Measurements from ENCODE around the gene WNK1.
"Not testable (repeated sequence)": the region's sequence is repeated elsewhere in the genome, so short reads cannot be mapped to it uniquely, and the experiment has no call there.

The WNK1 gene

GRCh38 chr12:751999-752694 lies at the start of gene WNK1:
WNK1 (plus strand) TSS chr12:752579; CDS start chr12:753566, 987 bp downstream.
- DNase-seq (ENCODE audit: low spot score) = peak; percentile 100

GRCh38 chr12:704516-705242 lies 47.7 kb upstream of the WNK1 start:
- no peak for DNase-seq (ENCODE audit: low spot score)

- not testable (repeated sequence) for DNase-seq (ENCODE audit: low spot score)
These were observed 44.3 kb upstream of the WNK1 start for GRCh38 chr12:708084-708483.

- no peak for DNase-seq (ENCODE audit: low spot score)
These were observed 42.8 kb upstream of the WNK1 start for GRCh38 chr12:709455-710020.

GRCh38 chr12:712172-712863 lies 40.1 kb upstream of the WNK1 start:
- DNase-seq (ENCODE audit: low spot score) = no peak

- no peak for DNase-seq (ENCODE audit: low spot score)
These were observed 39.0 kb upstream of the WNK1 start for GRCh38 chr12:713281-713875.

- DNase-seq (ENCODE audit: low spot score) = no peak
These were observed 35.9 kb upstream of the WNK1 start for GRCh38 chr12:716506-716905.

- DNase-seq (ENCODE audit: low spot score) = no peak
These were observed 33.6 kb upstream of the WNK1 start for GRCh38 chr12:718756-719102.

- DNase-seq (ENCODE audit: low spot score) = no peak
These were observed 32.0 kb upstream of the WNK1 start for GRCh38 chr12:720231-720941.

GRCh38 chr12:724194-724855 lies 28.1 kb upstream of the WNK1 start:
- DNase-seq (ENCODE audit: low spot score) = no peak

- no peak for DNase-seq (ENCODE audit: low spot score)
These were observed 27.3 kb upstream of the WNK1 start for GRCh38 chr12:725076-725475.

GRCh38 chr12:726281-727140 lies 25.9 kb upstream of the WNK1 start:
- peak; percentile 58 for DNase-seq (ENCODE audit: low spot score)

- DNase-seq (ENCODE audit: low spot score) = no peak
These were observed 25.1 kb upstream of the WNK1 start for GRCh38 chr12:727321-727720.

- DNase-seq (ENCODE audit: low spot score) = no peak
These were observed 23.6 kb upstream of the WNK1 start for GRCh38 chr12:728781-729180.

GRCh38 chr12:729221-729620 lies 23.2 kb upstream of the WNK1 start:
- DNase-seq (ENCODE audit: low spot score) = no peak

- DNase-seq (ENCODE audit: low spot score) = no peak
These were observed 21.8 kb upstream of the WNK1 start for GRCh38 chr12:730550-730949.

GRCh38 chr12:737122-737739 lies 15.1 kb upstream of the WNK1 start:
- DNase-seq (ENCODE audit: low spot score) = no peak

- no peak for DNase-seq (ENCODE audit: low spot score)
These were observed 13.7 kb upstream of the WNK1 start for GRCh38 chr12:738712-739111.

GRCh38 chr12:739349-739748 lies 13.0 kb upstream of the WNK1 start:
- DNase-seq (ENCODE audit: low spot score) = no peak

- DNase-seq (ENCODE audit: low spot score) = no peak
These were observed 11.5 kb upstream of the WNK1 start for GRCh38 chr12:740921-741320.

All from LoVo (cell line).